Keratinocyte (primary cell): ENCODE results near the gene MINK1. TPM values are rescaled to one million over a fixed set of nuclear protein-coding genes. Genes with fewer than 3 reads are reported as not detected.

ENCODE experiments used
- DNase-seq: peaks from one replicate; pipeline ENCODE4 v3.0.0-alpha.2; 2011; ENCODE audit warnings: low read depth, missing footprints, low spot score
- FAIRE-seq: peaks from 2 replicates; lab custom pipeline; 2011; peaks lifted over from hg19 to GRCh38; lab: Jason Lieb, UNC
- H2AFZ ChIP-seq: 2 replicates; pipeline ENCODE4 v1.6.0; 2012; ENCODE audit warnings: low read length, control low read depth, inconsistent platforms; ENCODE audit not compliant: control insufficient read depth
- H3K27ac ChIP-seq: 2 replicates; pipeline ENCODE4 v1.5.1; 2011; ENCODE audit warnings: low read length; ENCODE audit not compliant: control insufficient read depth, insufficient read depth
- H3K27me3 ChIP-seq: 3 replicates; pipeline ENCODE4 v1.6.0; 2011; ENCODE audit warnings: low read length; ENCODE audit not compliant: control insufficient read depth, insufficient read depth; ENCODE audit errors: extremely low read depth
- H3K36me3 ChIP-seq, 2 experiments: 2 replicates in 1 of 2; 3 replicates in 1 of 2; pipeline ENCODE4 v1.5.1; 2011; ENCODE audit warnings: low read length in 2 of 2, mild to moderate bottlenecking in 1 of 2; ENCODE audit not compliant: control insufficient read depth in 2 of 2, insufficient read depth in 2 of 2; ENCODE audit errors: extremely low read depth in 1 of 2
- H3K4me1 ChIP-seq: 3 replicates; pipeline ENCODE4 v1.5.1; 2011; ENCODE audit warnings: low read length; ENCODE audit not compliant: control insufficient read depth, insufficient read depth; ENCODE audit errors: extremely low read depth
- H3K4me2 ChIP-seq: 3 replicates; pipeline ENCODE4 v1.6.0; 2011; ENCODE audit warnings: low read depth, low read length; ENCODE audit not compliant: control insufficient read depth, insufficient read depth; ENCODE audit errors: extremely low read depth
- H3K4me3 ChIP-seq, 3 experiments: fragments of 200-600 bp in 1 of 3; sonication (generic) in 1 of 3; 2 replicates in 2 of 3; 3 replicates in 1 of 3; pipeline ENCODE4 v1.5.1; 2011 to 2016; ENCODE audit warnings: low read length in 3 of 3, mild to moderate bottlenecking in 3 of 3, control low read depth in 2 of 3, inconsistent platforms in 1 of 3, low read depth in 1 of 3, mixed read lengths in 1 of 3, mixed run types in 1 of 3, moderate library complexity in 1 of 3; ENCODE audit not compliant: control insufficient read depth in 2 of 3, insufficient read depth in 2 of 3; ENCODE audit errors: extremely low read depth in 1 of 3
- H3K79me2 ChIP-seq: 2 replicates; pipeline ENCODE4 v1.6.0; 2012; ENCODE audit warnings: low read length; ENCODE audit not compliant: control insufficient read depth, insufficient read depth
- H3K9ac ChIP-seq: 3 replicates; pipeline ENCODE4 v1.6.0; 2011; ENCODE audit warnings: low read length; ENCODE audit not compliant: control insufficient read depth, insufficient read depth; ENCODE audit errors: extremely low read depth
- H3K9me1 ChIP-seq: 3 replicates; pipeline ENCODE4 v1.6.0; 2011; ENCODE audit warnings: low read length; ENCODE audit not compliant: control insufficient read depth, insufficient read depth; ENCODE audit errors: extremely low read depth
- H3K9me3 ChIP-seq: 2 replicates; pipeline ENCODE4 v1.5.1; 2012; ENCODE audit warnings: low read depth, low read length; ENCODE audit not compliant: control insufficient read depth
- H4K20me1 ChIP-seq: 3 replicates; pipeline ENCODE4 v1.6.0; 2011; ENCODE audit warnings: low read length; ENCODE audit not compliant: control insufficient read depth, insufficient read depth; ENCODE audit errors: extremely low read depth
- EZH2 ChIP-seq: IDR thresholded peaks from one replicate; pipeline ENCODE4 v1.6.1; 2012; ENCODE audit warnings: inconsistent platforms, mild to moderate bottlenecking, low read length, moderate library complexity
- dilution Hi-C: fragments of 300-500 bp; cut with MboI; formaldehyde crosslinking; loops from one replicate; pipeline ENCODE4 v1.7.0; 2020; ENCODE audit warnings: low sequenced_read_pairs; ENCODE audit not compliant: extremely low pct_ligation_motif_present
- polyA plus RNA-seq, 5 experiments: library from polyadenylated mRNA; depleted of rRNA in 3 of 5; stranded (reverse) in 3 of 5; stranded (forward) in 1 of 5; unstranded in 1 of 5; fragments of >200 nt; gene quantifications; 1 replicate in 1 of 5; 2 replicates in 3 of 5; 3 replicates in 1 of 5; pipeline versions ENCODE4 v1.2.1 to v1.2.3, GENCODE V29; 2011 to 2012; ENCODE audit warnings: missing spikeins in 2 of 5, low read depth in 1 of 5, low replicate concordance in 1 of 5
- TF ChIP-seq, protein P1 (sequence below), 3 experiments: IDR thresholded peaks in 1 of 3; conservative IDR thresholded peaks in 1 of 3; optimal IDR thresholded peaks in 1 of 3; 2 replicates in 2 of 3; 3 replicates in 1 of 3; pipeline versions ENCODE3 to v1.5.1; 2011; ENCODE audit warnings: low read length in 3 of 3, mild to moderate bottlenecking in 3 of 3, moderate library complexity in 2 of 3, control low read depth in 1 of 3, inconsistent platforms in 1 of 3; ENCODE audit not compliant: insufficient read depth in 2 of 3; ENCODE audit errors: extremely low read depth in 1 of 3

The MINK1 gene
- polyA plus RNA-seq, 1 donor (not counting 4 experiments of a cell fraction or from before 2014, with no cell fraction given) = 82.8 TPM

DNA sequence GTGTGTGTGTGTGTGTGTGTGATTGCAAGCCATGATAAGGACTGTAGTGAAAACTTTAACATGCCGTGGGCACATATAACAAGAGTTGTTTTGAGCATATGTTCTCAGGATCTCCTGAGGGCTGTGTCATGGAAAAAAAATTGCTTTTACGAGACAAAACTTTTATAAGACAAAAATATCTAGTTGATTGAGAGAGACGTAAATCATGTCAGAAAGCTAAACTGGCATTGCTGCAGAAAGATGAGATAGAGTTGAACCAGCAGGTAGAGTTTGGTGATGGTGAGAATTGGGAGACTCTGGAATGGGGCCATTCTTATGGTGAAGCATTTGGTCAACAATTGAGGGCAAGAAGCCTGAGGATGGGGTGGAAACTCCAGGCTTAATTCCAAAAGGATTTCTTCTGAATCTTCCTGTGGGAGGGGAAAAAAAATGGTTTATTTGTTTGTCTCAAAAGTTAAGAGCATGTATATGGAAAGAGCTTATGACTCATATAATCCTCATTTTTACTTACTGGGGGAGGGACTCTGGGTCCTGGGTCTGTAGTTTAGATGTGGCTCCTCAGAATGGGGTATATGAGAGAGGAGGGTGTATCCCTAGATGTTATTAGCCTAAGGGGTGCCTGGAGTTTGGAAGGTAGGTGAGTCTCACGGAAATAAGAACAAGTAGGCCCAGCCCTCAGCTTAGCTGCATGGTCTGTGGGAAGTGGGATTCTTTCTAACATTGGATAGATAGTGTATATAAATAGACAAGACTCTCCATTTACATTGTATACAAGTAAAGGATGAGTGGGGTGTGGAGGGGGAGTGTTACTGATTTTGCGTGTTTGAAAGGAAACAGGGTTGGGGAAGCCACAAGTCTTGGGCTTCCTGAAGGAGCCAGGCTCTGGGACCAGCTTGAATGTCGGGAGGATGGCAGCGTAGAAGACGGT lies 7.1 kb downstream of the MINK1 start:
- Histone ChIP-seq H3K9me1 (peaks cover 11% of the 10 kb centered on the region), H3K79me2 (peaks cover 92% of the 10 kb centered on the region), H3K4me3 (no peak overlapping the region), H3K27ac (no peak overlapping the region), H3K27me3 (no peaks in the 10 kb centered on the region), H3K4me2 (peak overlapping the region; percentile 0), H3K9me3 (no peaks in the 10 kb centered on the region), H3K9ac (no peak overlapping the region), H4K20me1 (peaks cover 6% of the 10 kb centered on the region), H3K36me3 (peaks cover 15 to 31% of the 10 kb centered on the region in 2 experiments), H3K4me1 (peaks cover 34% of the 10 kb centered on the region), H2AFZ (no peak overlapping the region)
- FAIRE-seq (no peak), DNase-seq (no peak)
- dilution Hi-C loops = no loop called here
- TF ChIP-seq, protein P1, sequence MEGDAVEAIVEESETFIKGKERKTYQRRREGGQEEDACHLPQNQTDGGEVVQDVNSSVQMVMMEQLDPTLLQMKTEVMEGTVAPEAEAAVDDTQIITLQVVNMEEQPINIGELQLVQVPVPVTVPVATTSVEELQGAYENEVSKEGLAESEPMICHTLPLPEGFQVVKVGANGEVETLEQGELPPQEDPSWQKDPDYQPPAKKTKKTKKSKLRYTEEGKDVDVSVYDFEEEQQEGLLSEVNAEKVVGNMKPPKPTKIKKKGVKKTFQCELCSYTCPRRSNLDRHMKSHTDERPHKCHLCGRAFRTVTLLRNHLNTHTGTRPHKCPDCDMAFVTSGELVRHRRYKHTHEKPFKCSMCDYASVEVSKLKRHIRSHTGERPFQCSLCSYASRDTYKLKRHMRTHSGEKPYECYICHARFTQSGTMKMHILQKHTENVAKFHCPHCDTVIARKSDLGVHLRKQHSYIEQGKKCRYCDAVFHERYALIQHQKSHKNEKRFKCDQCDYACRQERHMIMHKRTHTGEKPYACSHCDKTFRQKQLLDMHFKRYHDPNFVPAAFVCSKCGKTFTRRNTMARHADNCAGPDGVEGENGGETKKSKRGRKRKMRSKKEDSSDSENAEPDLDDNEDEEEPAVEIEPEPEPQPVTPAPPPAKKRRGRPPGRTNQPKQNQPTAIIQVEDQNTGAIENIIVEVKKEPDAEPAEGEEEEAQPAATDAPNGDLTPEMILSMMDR (optimal IDR thresholded peaks at IDR 0.05 in 1 of 3, IDR thresholded peaks at IDR 0.05 in 1 of 3, conservative IDR thresholded peaks at IDR 0.05 in 1 of 3; ENCODE audit: extremely low read depth in 1 of 3, insufficient read depth in 2 of 3, low read length in 3 of 3) = no peak
- TF ChIP-seq EZH2 = no peak

DNA sequence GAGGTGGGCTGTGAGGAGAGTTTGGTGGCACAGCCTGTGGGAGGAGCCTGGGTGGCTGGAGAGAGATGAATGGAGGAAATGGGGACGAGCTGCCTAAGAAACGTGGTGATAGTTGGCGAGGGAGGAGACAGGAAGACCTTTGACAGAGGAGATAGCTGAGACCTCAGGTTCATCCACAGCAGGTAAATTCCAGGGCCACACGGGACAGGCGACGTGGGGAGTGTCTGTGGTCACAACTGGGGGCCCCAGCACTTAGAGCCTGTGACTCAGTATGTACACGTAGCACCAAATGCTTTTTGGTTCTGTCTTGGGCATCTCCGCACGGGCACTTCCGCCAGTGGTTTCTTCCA lies 7.7 kb downstream of the MINK1 start:
- Histone ChIP-seq H3K9ac (no peak overlapping the region), H3K79me2 (peaks cover 92% of the 10 kb centered on the region), H3K27ac (no peak overlapping the region), H2AFZ (no peak overlapping the region), H3K4me3 (no peak overlapping the region), H3K9me1 (peaks cover 11% of the 10 kb centered on the region), H4K20me1 (peaks cover 3% of the 10 kb centered on the region), H3K4me2 (no peak overlapping the region), H3K27me3 (no peaks in the 10 kb centered on the region), H3K4me1 (peaks cover 28% of the 10 kb centered on the region), H3K36me3 (peaks cover 16 to 31% of the 10 kb centered on the region in 2 experiments), H3K9me3 (no peaks in the 10 kb centered on the region)
- TF ChIP-seq, protein P1 (optimal IDR thresholded peaks at IDR 0.05 in 1 of 3, IDR thresholded peaks at IDR 0.05 in 1 of 3, conservative IDR thresholded peaks at IDR 0.05 in 1 of 3; ENCODE audit: extremely low read depth in 1 of 3, insufficient read depth in 2 of 3, low read length in 3 of 3) = no peak
- TF ChIP-seq EZH2 = no peak
- no peak for FAIRE-seq
- dilution Hi-C loops = no loop called here
- DNase-seq = no peak
